Immature natural killer cell (primary cell): Measurements from ENCODE around the gene DNPH1. TPM values are rescaled to one million over a fixed set of nuclear protein-coding genes. Genes with fewer than 3 reads are reported as not detected.
A peak's percentile ranks its signal among the peaks of the same experiment; 100 is the strongest.

Experiments used
- DNase-seq, 3 donors: peaks; one replicate each; pipeline ENCODE4 v3.0.0; 2022; ENCODE audit warnings: mixed read lengths in 1 of 3
- H3K27ac Mint-ChIP-seq, 6 donors: one replicate each; pipeline ENCODE4 v1.8.0; 2020; ENCODE audit warnings: mixed read lengths in 6 of 6, mild to moderate bottlenecking in 5 of 6, inconsistent platforms in 4 of 6, moderate library complexity in 3 of 6
- H3K27me3 Mint-ChIP-seq, 3 donors: one replicate each; pipeline ENCODE4 v1.8.0; 2020 to 2021; ENCODE audit warnings: low read depth in 3 of 3, mild to moderate bottlenecking in 3 of 3, mixed read lengths in 3 of 3, moderate library complexity in 3 of 3, inconsistent platforms in 1 of 3
- H3K36me3 Mint-ChIP-seq, 3 donors: one replicate each; pipeline ENCODE4 v1.8.0; 2020; ENCODE audit warnings: mixed read lengths in 3 of 3, inconsistent platforms in 2 of 3, mild to moderate bottlenecking in 2 of 3
- H3K4me1 Mint-ChIP-seq, 2 donors: one replicate each; pipeline ENCODE4 v1.8.0; 2020; ENCODE audit warnings: inconsistent platforms in 2 of 2, mild to moderate bottlenecking in 2 of 2, mixed read lengths in 2 of 2, moderate library complexity in 1 of 2
- H3K4me3 Mint-ChIP-seq, 5 donors: one replicate each; pipeline ENCODE4 v1.8.0; 2020; ENCODE audit warnings: mild to moderate bottlenecking in 5 of 5, mixed read lengths in 5 of 5, inconsistent platforms in 3 of 5, moderate library complexity in 3 of 5
- H3K9me3 Mint-ChIP-seq, 6 donors: one replicate each; pipeline ENCODE4 v1.8.0; 2020; ENCODE audit warnings: mild to moderate bottlenecking in 6 of 6, mixed read lengths in 6 of 6, inconsistent platforms in 4 of 6, moderate library complexity in 3 of 6
- polyA plus RNA-seq, 3 donors: library from polyadenylated mRNA; unstranded; fragments of 300-500 nt; fragmentation: Illumina TruSeq; gene quantifications; one replicate each; pipeline ENCODE4 v1.2.3, GENCODE V29; 2021

Gene DNPH1
- polyA plus RNA-seq, 3 donors from 2014 or later, result 23.7 to 36.8 (median 33.6) TPM

GRCh38 chr6:43185391-43185985, 43.8 kb downstream of the DNPH1 start:
- Mint-ChIP-seq H3K36me3 (peaks cover 4 to 21% (median 14%) of the 10 kb centered on the region in 3 donors), H3K27ac (peak overlapping the region in 1 of 6 donors; percentile 1), H3K4me1 (peaks cover 41 to 49% of the 10 kb centered on the region in 2 donors), H3K27me3 (peaks cover 2 to 10% (median 4%) of the 10 kb centered on the region in 3 donors), H3K4me3 (no peak overlapping the region), H3K9me3 (no peaks in the 10 kb centered on the region)
- no peak for DNase-seq

GRCh38 chr6:43184268-43184985, 44.9 kb downstream of the DNPH1 start:
- H3K36me3 Mint-ChIP-seq, result peaks cover 4 to 21% (median 14%) of the 10 kb centered on the region in 3 donors
- peak overlapping the region in 3 of 5 donors; percentile 19 to 63 (median 56) for H3K4me3 Mint-ChIP-seq
- H3K27me3 Mint-ChIP-seq, result peaks cover 2 to 10% (median 4%) of the 10 kb centered on the region in 3 donors
- no peak for DNase-seq
- peaks cover 41 to 49% of the 10 kb centered on the region in 2 donors for H3K4me1 Mint-ChIP-seq
- peak overlapping the region in 4 of 6 donors; percentile 14 to 78 (median 36) for H3K27ac Mint-ChIP-seq
- no peaks in the 10 kb centered on the region for H3K9me3 Mint-ChIP-seq

- peaks cover 2 to 10% (median 4%) of the 10 kb centered on the region in 3 donors for H3K27me3 Mint-ChIP-seq
- peaks cover 38 to 46% of the 10 kb centered on the region in 2 donors for H3K4me1 Mint-ChIP-seq
- H3K9me3 Mint-ChIP-seq, result no peaks in the 10 kb centered on the region
- H3K36me3 Mint-ChIP-seq, result peaks cover 7 to 21% (median 14%) of the 10 kb centered on the region in 3 donors
- peak overlapping the region; percentile 78 to 97 (median 93) for H3K27ac Mint-ChIP-seq
- peak overlapping the region; percentile 87 to 96 (median 94) for H3K4me3 Mint-ChIP-seq
- DNase-seq, result no peak
Measured at GRCh38 chr6:43183441-43183840, 45.8 kb downstream of the DNPH1 start.

GRCh38 chr6:43181942-43182860, 47.1 kb downstream of the DNPH1 start, which contains the start of gene CUL9:
TSS of gene CUL9 (plus strand) at chr6:43182196. CDS start at chr6:43184311, 2,115 bp downstream.
- H3K4me3 Mint-ChIP-seq, result peak within 1 kb of the TSS; percentile 87 to 96 (median 94)
- peaks cover 7 to 17% (median 14%) of the 10 kb centered on the region in 3 donors for H3K36me3 Mint-ChIP-seq
- H3K27ac Mint-ChIP-seq, result peak within 1 kb of the TSS; percentile 78 to 97 (median 96)
- peaks cover 38 to 43% of the 10 kb centered on the region in 2 donors for H3K4me1 Mint-ChIP-seq
- peak; percentile 83 to 86 (median 83) for DNase-seq
- peaks cover 2 to 12% (median 4%) of the 10 kb centered on the region in 3 donors for H3K27me3 Mint-ChIP-seq
- H3K9me3 Mint-ChIP-seq, result no peaks in the 10 kb centered on the region

GRCh38 chr6:43181621-43181941, 47.7 kb downstream of the DNPH1 start:
- peak overlapping the region; percentile 87 to 96 (median 94) for H3K4me3 Mint-ChIP-seq
- H3K36me3 Mint-ChIP-seq, result peaks cover 7 to 17% (median 13%) of the 10 kb centered on the region in 3 donors
- H3K27ac Mint-ChIP-seq, result peak overlapping the region; percentile 78 to 96 (median 86)
- DNase-seq, result no peak
- peaks cover 38 to 43% of the 10 kb centered on the region in 2 donors for H3K4me1 Mint-ChIP-seq
- H3K27me3 Mint-ChIP-seq, result peaks cover 2 to 12% (median 4%) of the 10 kb centered on the region in 3 donors
- no peaks in the 10 kb centered on the region for H3K9me3 Mint-ChIP-seq

GRCh38 chr6:43180985-43181384, 48.3 kb downstream of the DNPH1 start:
- no peaks in the 10 kb centered on the region for H3K9me3 Mint-ChIP-seq
- no peak for DNase-seq
- H3K4me1 Mint-ChIP-seq, result peaks cover 38 to 45% of the 10 kb centered on the region in 2 donors

GRCh38 chr6:43180058-43180457, 49.2 kb downstream of the DNPH1 start:
- H3K27me3 Mint-ChIP-seq, result peaks cover 2 to 12% (median 4%) of the 10 kb centered on the region in 3 donors

More at GRCh38 chr6:43180985-43181384, 48.3 kb downstream of the DNPH1 start:
- H3K27me3 Mint-ChIP-seq, result peaks cover 2 to 12% (median 4%) of the 10 kb centered on the region in 3 donors
- H3K4me3 Mint-ChIP-seq, result peak overlapping the region; percentile 87 to 96 (median 94)
- peak overlapping the region; percentile 78 to 96 (median 86) for H3K27ac Mint-ChIP-seq
- peaks cover 7 to 12% (median 9%) of the 10 kb centered on the region in 3 donors for H3K36me3 Mint-ChIP-seq

GRCh38 chr6:43178951-43179830, 50.1 kb downstream of the DNPH1 start:
- Mint-ChIP-seq H3K27ac (peak overlapping the region in 1 of 6 donors; percentile 7), H3K4me1 (peaks cover 47 to 52% of the 10 kb centered on the region in 2 donors), H3K27me3 (peaks cover 2 to 16% (median 9%) of the 10 kb centered on the region in 3 donors), H3K4me3 (no peak overlapping the region), H3K36me3 (peaks cover 4 to 12% (median 7%) of the 10 kb centered on the region in 3 donors), H3K9me3 (no peaks in the 10 kb centered on the region)
- no peak for DNase-seq

More at GRCh38 chr6:43180058-43180457, 49.2 kb downstream of the DNPH1 start:
- no peak overlapping the region for H3K27ac Mint-ChIP-seq
- DNase-seq, result no peak
- no peaks in the 10 kb centered on the region for H3K9me3 Mint-ChIP-seq
- peaks cover 6 to 11% (median 7%) of the 10 kb centered on the region in 3 donors for H3K36me3 Mint-ChIP-seq
- H3K4me1 Mint-ChIP-seq, result peaks cover 41 to 49% of the 10 kb centered on the region in 2 donors
- H3K4me3 Mint-ChIP-seq, result no peak overlapping the region

GRCh38 chr6:43178150-43178549, 51.1 kb downstream of the DNPH1 start:
- DNase-seq, result no peak
- peak overlapping the region in 1 of 5 donors; percentile 40 for H3K4me3 Mint-ChIP-seq

GRCh38 chr6:43176423-43176786, 52.9 kb downstream of the DNPH1 start:
- Mint-ChIP-seq H3K9me3 (no peaks in the 10 kb centered on the region), H3K27me3 (peaks cover 0 to 7% (median 6%) of the 10 kb centered on the region in 3 donors), H3K36me3 (peaks cover 4 to 12% (median 7%) of the 10 kb centered on the region in 3 donors), H3K4me3 (no peak overlapping the region), H3K4me1 (peaks cover 41 to 48% of the 10 kb centered on the region in 2 donors), H3K27ac (peak overlapping the region in 4 of 6 donors; percentile 24 to 94 (median 71))
- no peak for DNase-seq

More at GRCh38 chr6:43178150-43178549, 51.1 kb downstream of the DNPH1 start:
- Mint-ChIP-seq H3K27ac (peak overlapping the region in 1 of 6 donors; percentile 60), H3K4me1 (peaks cover 47 to 51% of the 10 kb centered on the region in 2 donors), H3K9me3 (no peaks in the 10 kb centered on the region), H3K27me3 (peaks cover 2 to 16% (median 9%) of the 10 kb centered on the region in 3 donors), H3K36me3 (peaks cover 4 to 12% (median 7%) of the 10 kb centered on the region in 3 donors)

GRCh38 chr6:43175676-43176422, 53.4 kb downstream of the DNPH1 start:
- Mint-ChIP-seq H3K36me3 (peaks cover 4 to 12% (median 7%) of the 10 kb centered on the region in 3 donors), H3K4me3 (no peak overlapping the region), H3K4me1 (peaks cover 39 to 45% of the 10 kb centered on the region in 2 donors), H3K27me3 (peaks cover 2 to 9% (median 7%) of the 10 kb centered on the region in 3 donors), H3K9me3 (no peaks in the 10 kb centered on the region), H3K27ac (peak overlapping the region in 4 of 6 donors; percentile 89 to 94 (median 93))
- DNase-seq, result no peak
